Measurements from ENCODE around the gene CACNA2D3.

- TF ChIP-seq CTCF (conservative IDR thresholded peaks at IDR 0.05; ENCODE audit: low read depth, low read length) (no peak), EZH2 (IDR thresholded peaks at IDR 0.05; ENCODE audit: low read length, unreplicated experiment) (no peak)
Measured at GRCh38 chr3:54826251-54826691, 703.9 kb downstream of the CACNA2D3 start.
